ENCODE data around the gene SERP1.

The SERP1 gene

GRCh38 chr3:150546226-150547044, at the start of gene SERP1, which contains the start of gene EIF2A:
Gene SERP1 (minus strand): TSS chr3:150546496. CDS start chr3:150546135, 361 bp downstream.
Gene EIF2A (plus strand): TSS chr3:150546787. CDS start chr3:150546803, 16 bp downstream.
- FAIRE-seq: peak; percentile 96

- no peak for FAIRE-seq
Measured at GRCh38 chr3:150594150-150594549, 47.9 kb upstream of the SERP1 start.

GRCh38 chr3:150589759-150590158, 43.5 kb upstream of the SERP1 start:
- no peak for FAIRE-seq

GRCh38 chr3:150588027-150588830, 41.9 kb upstream of the SERP1 start:
- FAIRE-seq: no peak

- no peak for FAIRE-seq
Measured at GRCh38 chr3:150583028-150583427, 36.7 kb upstream of the SERP1 start.

GRCh38 chr3:150582620-150583019, 36.3 kb upstream of the SERP1 start:
- no peak for FAIRE-seq

- no peak for FAIRE-seq
Measured at GRCh38 chr3:150581174-150581573, 34.9 kb upstream of the SERP1 start.

- FAIRE-seq: no peak
Measured at GRCh38 chr3:150577855-150578254, 31.6 kb upstream of the SERP1 start.

GRCh38 chr3:150567328-150567727, 21.0 kb upstream of the SERP1 start:
- no peak for FAIRE-seq

GRCh38 chr3:150564243-150564642, 17.9 kb upstream of the SERP1 start:
- no peak for FAIRE-seq

- FAIRE-seq: no peak
Measured at GRCh38 chr3:150557725-150558124, 11.4 kb upstream of the SERP1 start.

- no peak for FAIRE-seq
Measured at GRCh38 chr3:150556792-150557191, 10.5 kb upstream of the SERP1 start.

GRCh38 chr3:150555859-150556436, 9.7 kb upstream of the SERP1 start:
- no peak for FAIRE-seq

- FAIRE-seq: no peak
Measured at GRCh38 chr3:150547045-150547741, 897 bp upstream of the SERP1 start.

- FAIRE-seq: no peak
Measured at GRCh38 chr3:150545419-150546225, 674 bp downstream of the SERP1 start.

- no peak for FAIRE-seq
Measured at GRCh38 chr3:150544726-150545125, 1.6 kb downstream of the SERP1 start.

GRCh38 chr3:150544041-150544440, 2.3 kb downstream of the SERP1 start:
- no peak for FAIRE-seq

- no peak for FAIRE-seq
Measured at GRCh38 chr3:150543531-150543930, 2.8 kb downstream of the SERP1 start.

GRCh38 chr3:150543128-150543527, 3.2 kb downstream of the SERP1 start:
- FAIRE-seq: no peak

- no peak for FAIRE-seq
Measured at GRCh38 chr3:150540991-150541390, 5.3 kb downstream of the SERP1 start.

GRCh38 chr3:150540297-150540696, 6.0 kb downstream of the SERP1 start:
- no peak for FAIRE-seq

Measured in TTC549 (cell line).